GM18517 (cell line): ENCODE data around the gene GJA4.

Source experiments
- ATAC-seq: cut with Tn5 transposase; IDR thresholded peaks from one replicate; pipeline ENCODE4 v1.9.1; 2021; ENCODE audit warnings: mild to moderate bottlenecking, moderate library complexity; ENCODE audit not compliant: unreplicated experiment

Gene GJA4

DNA sequence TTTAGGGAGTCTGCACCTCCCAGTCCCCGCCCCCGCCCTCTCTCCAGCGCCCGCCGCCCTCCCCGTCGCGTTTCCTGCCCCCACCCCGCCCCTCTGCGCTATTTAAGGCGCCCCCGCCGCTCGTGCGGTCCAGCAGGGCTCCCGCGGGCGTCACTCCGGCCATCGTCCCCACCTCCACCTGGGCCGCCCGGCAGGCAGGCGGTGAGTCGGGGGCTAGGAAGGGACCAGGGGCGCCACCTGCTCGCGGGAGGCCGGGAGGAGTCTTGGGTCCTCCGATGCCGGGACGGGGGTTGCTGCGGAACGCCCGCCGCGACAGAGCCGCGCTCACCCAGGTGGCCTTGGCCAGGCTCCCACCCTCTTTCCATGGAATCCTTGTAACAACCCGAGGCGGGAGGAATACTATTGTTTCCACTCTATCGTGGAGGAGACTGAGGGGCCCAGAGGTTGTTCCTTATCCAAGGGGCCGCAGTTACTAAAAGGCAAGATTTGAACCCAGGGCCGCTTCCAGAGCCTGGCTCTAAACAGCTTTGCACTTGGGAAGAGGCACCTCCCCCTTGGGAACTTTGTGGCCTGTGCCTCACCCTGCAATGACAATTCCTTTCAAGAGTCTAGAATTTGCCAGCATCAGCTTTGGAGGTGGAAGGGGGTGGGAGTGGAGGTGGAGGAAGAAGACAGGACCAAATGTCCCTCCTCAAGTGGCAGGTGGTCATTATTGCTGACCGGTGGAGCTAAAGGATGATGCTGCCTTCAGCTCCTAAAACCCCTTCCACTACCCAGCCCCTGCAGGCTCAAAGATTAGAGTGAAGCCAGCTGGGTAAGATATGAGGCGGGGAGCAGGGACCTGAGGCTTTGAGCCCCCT, at the start of gene GJA4:
GJA4 (plus strand) TSS at position 132 of the 860 bp plus-strand sequence. CDS start 1,215 bp downstream, outside the sequence.
- ATAC-seq: no peak

DNA sequence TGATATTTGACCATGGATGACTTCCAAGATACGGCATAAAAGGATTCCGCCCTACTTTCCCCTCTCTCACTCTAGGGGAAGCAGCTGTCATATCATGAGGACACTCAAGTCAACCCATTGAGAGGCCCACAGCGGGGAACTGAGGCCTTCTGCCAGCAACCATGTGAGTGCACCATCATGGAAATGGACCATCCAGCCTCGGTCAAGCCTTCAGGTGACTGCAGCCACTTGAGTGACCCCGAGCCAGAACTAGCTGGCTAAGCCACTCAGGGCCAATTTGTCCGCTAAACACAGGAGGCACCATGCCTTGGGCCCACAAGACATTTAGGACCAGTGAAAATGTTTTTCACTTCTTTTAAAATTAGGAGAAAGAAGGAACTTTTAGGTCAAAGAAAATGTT, 49.0 kb upstream of the GJA4 start:
- ATAC-seq: no peak

DNA sequence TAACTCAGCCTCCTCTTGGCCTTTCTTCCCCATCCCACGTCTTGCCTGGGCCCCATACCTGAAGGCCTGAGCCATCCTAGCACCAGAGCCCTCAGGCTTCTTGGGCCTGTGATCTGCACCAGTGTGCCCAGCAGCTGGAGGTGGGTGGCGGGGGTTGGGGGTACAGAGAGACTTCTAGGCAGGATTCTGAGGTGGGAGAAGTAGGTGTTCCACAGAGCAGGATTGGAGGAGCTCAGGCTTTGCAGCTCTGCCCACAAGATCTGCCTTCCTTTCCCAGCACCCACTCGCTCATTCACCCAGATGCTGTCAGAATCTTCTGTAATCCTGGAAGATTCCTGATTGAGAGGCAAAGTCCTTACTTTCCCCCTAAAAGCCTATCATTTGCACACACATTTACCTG, 47.9 kb upstream of the GJA4 start:
- no peak for ATAC-seq

DNA sequence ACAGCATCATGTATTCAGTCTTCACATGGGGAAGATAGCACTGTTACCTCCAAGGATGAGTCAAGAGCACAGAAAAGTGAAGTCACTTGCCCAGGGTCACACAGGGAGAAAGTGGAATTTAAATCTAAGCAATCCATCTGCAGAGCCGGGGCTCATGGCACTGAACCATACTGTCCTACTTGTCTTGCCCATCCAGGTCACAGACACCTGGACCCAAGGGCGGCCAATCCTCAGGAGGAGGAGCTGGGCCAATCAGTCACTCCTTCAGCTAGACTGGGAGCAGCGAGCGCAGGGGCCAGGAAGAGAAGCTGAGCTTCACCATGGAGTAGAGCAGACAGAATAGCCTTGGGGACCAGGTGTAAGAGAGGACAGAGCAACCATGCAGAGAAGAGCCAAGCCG, 47.1 kb upstream of the GJA4 start:
- no peak for ATAC-seq

DNA sequence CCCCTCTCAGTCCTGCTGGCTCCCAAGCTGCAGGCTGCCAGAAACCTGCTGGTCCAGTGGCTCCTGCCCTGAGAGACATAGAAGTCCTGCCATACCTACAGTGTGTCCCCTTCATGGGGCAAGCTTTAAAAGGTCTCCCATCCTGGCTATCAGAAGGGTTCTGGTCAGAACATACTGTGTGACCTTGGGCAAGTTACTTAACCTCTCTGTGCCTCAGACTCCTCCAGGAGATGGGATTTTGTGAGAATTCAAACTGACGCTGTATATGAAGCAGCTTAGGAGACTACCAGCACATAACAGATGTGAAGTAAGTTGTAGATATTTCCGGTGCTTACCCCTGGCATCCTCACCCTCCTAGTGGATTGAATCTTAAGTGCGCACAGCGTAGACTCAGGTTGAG, 46.7 kb upstream of the GJA4 start:
- no peak for ATAC-seq

DNA sequence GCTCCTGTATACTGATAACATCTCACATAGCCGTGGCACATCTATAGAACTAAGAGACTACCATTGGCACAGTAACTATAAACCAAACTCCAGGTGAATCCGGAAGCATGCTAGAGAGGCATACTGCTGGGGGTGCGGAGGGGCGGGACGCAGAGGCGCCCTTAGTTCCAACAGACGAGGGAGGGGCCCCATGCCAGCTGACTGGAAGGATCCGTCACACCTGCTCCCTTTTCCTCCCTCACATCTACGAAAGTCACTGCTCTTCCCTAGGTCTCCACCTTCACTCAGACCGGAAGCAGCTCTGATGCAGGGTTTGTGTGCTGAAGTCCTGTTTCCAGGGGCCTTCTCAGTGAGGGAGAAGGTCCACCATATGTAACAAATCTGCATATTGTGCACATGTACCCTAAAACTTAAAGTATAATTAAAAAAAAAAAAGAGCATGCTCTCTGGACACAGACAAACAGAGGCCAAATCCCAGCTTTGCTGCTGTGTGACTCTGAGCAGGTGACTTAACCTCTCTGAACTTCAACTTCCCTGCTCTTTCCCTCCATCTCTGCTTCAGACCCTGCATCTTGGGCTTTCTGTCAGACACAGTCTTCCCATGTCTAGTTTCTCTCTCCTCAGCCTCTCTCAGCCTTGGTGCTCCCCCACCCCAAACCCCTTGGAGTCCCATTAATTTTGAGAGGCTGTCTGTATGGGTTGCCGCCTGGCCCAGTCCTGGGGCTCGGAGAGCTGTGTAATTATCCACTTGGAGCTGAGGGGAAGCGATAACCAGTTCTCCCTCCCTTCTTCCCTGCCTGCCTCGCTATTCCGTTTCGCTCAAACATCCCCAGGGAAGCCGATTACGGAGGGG, 45.8 kb upstream of the GJA4 start:
- ATAC-seq: no peak

DNA sequence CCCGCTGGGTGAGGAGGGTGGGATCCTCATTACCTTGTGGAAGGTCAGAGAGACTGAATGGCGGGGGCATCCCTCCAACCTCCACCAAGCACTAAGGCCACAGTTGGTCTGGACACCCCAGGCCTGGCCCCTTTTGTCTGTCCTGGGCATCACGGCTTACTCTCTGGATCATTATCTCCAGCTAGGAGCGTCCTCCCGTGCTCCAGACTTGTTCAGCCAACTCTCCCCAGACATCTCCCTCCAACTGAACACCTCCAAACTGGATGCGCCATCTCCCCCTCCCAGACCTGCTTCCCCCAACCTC, 45.2 kb upstream of the GJA4 start:
- ATAC-seq: no peak

DNA sequence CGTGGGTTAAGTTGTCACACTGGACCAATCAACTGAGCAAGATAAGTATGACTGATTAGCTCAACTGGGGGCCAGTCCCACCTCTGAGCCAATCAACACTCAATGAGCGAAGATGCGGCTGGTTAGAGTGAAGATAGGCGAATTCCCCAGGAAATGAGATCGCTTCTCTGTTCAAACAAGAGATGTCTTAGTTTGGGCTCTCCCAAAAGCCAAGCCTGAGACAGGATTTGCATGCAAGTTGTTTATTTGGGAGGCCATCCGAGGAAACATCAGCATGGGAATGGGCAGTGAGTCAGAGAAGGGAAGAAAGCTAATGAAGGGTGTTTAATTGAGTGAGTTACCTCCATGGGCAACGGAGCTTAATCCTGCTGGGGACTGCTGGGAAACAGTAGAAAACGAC, 42.8 kb upstream of the GJA4 start:
- ATAC-seq: no peak

DNA sequence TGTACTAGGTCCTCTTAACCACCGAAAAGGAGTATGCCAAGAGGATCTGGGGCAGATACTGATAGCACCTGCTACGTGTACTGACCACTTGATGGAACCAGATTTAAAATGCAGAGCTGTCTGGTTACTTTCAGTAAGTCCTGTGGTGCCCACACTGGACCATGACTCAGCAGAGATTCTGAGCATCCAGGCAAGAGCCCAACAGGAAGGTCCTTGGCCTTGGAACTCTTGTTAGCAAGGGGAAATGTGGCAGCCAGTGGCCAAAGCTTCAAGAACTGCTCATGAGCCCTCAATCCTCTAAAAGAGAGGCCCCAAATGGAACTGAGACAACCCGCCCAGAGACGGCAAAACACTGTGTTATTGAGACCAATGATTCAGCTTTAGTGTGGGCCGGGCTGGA, 42.2 kb upstream of the GJA4 start:
- no peak for ATAC-seq

DNA sequence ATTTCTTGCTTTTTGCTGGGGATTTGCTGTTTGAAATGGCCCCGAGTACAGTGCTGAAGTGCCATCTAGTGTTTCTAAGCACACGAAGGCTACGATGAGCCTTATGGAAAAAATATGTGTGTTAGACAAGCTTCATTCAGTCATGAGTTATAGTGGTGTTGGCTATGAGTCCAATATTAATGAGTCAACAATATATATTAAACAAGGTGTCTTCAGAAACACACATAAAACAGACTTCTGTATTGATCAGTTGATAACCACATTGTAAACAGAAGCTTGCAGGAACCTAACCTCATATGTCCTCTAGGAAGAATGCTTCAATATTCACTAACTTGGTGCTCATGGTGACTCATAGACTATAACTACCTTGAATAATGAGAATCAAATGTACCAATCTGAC, 39.6 kb upstream of the GJA4 start:
- no peak for ATAC-seq

DNA sequence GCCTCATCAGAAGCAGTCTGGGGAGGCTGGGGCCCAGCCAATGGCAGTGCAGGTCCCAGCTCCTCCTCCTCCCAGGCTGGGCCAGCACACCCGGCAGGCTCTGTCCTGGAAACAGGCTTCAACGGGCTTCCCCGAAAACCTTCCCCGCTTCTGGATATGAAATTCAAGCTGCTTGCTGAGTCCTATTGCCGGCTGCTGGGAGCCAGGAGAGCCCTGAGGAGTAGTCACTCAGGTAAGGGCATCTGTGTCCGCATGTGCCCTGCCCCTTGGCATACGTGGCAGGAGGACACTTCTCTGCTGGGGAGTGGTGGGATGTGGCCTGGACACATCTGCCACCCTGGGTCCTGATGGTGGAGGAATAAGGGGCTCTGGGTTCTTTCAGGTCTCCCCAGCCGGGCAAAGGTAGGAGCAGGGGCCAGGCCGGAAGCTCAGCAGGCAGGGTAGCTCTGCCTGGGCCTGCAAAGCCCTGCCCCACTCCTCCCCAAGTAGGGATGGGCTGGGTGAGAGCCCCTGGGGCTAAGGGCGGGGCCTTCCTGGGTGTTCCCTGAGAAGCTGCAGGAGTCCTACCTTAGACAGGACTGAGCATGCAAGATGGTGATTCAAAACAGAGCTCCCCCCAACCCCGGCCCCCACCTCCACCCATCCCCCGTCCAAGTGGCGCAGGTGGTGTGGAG, 37.7 kb upstream of the GJA4 start, which contains the start of gene GJB5:
GJB5 (plus strand) TSS at position 84 of the 674 bp plus-strand sequence. CDS start 2,284 bp downstream, outside the sequence.
- ATAC-seq: no peak

DNA sequence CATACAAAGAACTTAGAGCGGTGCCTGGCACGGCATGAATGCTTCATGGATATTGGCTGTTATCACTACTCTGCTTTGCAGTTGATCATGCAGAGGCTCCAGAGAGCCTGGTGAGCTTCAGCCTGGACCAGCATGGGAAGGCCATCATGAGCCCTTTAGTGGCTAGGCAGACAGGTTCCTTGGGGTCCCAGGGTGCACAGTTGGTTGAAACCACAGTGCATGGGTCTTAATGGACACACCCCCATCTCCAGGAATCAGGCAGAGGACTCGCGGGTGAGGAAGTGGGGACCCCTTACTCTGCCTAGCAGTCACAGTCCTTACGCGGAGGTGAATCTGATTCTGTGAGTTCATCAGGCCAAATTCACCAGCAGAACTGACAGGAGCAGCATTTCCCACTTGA, 36.8 kb upstream of the GJA4 start:
- no peak for ATAC-seq

DNA sequence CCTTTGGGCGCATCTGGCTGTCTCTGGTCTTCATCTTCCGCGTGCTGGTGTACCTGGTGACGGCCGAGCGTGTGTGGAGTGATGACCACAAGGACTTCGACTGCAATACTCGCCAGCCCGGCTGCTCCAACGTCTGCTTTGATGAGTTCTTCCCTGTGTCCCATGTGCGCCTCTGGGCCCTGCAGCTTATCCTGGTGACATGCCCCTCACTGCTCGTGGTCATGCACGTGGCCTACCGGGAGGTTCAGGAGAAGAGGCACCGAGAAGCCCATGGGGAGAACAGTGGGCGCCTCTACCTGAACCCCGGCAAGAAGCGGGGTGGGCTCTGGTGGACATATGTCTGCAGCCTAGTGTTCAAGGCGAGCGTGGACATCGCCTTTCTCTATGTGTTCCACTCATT, 35.4 kb upstream of the GJA4 start:
- ATAC-seq: no peak

DNA sequence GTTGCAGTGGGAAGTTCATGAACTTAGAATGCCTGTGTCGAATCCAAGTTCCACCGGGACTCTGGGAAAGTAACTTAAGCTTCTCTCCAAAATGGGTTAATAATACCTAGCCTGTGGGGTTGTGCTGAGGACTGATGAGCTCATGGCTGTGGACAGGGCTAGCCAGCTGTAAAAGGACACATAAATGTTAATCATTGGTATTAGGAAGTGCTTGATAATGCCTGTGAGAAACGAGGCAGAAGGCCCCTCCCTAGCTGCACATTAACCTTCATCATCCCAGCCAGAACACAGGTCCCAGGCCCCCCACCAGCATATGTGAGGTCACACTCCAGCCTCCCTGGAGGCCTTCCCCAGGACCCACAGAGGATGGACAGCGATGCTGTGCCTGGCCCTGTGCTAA, 34.0 kb upstream of the GJA4 start:
- ATAC-seq: no peak

DNA sequence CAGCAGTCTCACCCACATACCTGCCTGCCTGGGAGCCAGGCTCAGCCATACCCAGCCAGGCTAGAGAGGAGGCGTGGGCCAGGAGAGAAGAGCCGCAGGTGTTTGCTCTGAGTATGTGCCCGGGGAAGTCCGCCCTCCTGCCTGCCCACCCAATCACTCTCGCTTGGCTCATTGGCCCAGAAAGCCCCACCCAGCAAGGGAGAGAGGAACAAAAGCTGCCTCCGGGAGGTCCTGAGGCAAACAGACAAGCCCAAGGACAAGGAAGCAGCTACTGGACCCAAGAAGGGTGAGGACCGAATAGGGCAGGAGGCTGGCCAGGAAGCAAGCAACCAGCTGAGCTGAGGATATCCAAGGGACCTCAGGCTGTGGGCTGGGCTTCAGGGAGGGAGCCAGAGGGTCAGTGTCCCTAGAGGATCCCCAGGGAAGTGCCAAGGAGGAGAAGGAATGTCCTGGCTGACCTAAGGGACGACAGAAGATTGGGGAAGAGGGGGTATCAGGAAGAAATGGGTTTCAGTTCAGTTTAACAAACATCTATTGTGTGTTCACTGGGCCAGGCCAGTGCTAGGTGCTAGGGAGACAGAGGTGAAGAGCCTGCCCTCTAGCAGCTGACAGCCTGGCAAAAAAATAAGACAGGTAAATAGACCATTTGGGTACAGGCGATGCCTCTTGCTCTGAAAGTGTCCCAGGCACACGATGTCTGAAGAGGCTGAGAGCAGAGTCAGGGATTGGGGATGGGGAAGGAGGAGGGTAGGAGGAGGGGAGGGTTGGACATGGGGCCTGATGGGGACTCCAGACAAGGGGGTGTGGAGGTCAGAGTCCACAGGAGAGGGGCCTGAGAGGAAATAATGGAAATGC, 33.1 kb upstream of the GJA4 start, which contains the start of gene GJB4:
GJB4 (plus strand) TSS at position 238 of the 855 bp plus-strand sequence. CDS start 1,515 bp downstream, outside the sequence.
- ATAC-seq: no peak

DNA sequence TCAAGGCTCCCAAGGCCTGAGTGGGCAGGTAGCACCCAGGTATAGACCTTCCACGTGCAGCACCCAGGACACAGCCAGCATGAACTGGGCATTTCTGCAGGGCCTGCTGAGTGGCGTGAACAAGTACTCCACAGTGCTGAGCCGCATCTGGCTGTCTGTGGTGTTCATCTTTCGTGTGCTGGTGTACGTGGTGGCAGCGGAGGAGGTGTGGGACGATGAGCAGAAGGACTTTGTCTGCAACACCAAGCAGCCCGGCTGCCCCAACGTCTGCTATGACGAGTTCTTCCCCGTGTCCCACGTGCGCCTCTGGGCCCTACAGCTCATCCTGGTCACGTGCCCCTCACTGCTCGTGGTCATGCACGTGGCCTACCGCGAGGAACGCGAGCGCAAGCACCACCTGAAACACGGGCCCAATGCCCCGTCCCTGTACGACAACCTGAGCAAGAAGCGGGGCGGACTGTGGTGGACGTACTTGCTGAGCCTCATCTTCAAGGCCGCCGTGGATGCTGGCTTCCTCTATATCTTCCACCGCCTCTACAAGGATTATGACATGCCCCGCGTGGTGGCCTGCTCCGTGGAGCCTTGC, 31.5 kb upstream of the GJA4 start:
- ATAC-seq: no peak

DNA sequence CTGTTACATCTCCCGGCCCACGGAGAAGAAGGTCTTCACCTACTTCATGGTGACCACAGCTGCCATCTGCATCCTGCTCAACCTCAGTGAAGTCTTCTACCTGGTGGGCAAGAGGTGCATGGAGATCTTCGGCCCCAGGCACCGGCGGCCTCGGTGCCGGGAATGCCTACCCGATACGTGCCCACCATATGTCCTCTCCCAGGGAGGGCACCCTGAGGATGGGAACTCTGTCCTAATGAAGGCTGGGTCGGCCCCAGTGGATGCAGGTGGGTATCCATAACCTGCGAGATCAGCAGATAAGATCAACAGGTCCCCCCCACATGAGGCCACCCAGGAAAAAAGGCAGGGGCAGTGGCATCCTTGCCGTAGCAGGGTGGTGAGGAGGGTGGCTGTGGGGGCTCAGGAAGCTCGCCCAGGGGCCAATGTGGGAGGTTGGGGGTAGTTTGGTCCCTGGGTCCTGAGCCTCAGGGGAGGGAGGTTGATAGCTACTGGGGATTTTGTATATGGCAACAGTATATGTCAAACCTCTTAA, 31.0 kb upstream of the GJA4 start:
- ATAC-seq: no peak

DNA sequence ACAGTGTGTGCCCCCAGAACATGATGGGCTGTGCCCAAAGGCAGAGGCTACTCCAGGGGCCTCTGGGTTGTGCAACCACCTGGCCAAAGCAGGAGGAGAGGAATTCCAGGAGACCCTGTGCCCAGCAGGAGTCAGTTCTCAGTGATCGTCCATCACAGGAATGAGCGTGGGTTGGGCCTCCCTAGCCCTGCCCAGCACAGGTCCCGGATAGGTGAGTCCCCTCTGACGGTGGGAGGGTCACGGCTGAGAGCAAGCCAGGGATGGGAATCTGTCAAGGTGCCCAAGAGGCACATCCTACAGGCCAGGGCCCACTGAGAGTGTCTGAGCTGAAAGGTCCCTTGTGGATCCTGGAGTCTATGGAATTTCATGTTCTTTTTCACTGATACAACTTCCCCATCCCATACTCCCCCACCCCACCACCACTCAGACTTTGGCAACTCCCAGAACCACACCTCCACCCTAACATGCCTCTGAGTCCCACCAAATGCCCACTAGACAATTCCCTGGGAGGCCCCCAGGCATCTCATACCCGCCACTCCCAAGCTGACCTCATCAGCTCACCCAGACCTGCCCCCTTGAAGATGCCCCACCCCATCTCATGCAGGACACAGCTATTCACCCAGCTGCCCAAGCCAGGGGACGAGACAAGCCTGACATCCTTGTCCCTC, 30.2 kb upstream of the GJA4 start:
- no peak for ATAC-seq

DNA sequence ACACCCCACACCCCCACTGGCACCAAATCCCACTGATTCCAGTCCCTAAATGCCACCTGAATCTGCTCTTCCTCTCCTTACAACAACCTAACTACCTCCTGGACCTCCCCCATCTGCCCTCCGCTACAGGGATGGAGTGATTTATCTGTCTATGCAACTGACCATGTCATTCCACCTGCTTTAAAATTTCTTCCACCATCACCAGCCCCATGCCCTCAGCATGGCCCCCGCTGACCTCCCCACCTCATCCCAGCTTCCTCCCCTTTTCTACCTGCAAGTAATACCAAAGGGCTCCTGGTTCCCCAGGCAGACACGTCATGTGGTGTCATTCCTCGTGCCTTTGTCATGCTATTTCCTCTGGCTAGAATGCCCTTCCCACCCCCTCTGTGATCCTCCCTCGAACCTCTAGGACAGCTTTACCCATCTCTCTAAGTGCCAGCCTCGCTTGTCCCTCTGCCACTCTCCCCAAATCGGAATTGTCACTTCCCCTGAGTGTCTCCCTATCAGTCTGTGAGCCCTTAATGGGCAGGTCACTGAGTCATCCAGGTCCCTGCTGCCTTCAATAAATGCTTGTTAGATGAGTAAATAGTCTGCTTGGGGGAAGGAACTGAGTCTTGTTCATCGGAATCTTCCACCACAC, 29.5 kb upstream of the GJA4 start:
- ATAC-seq: no peak
